CD1c-positive myeloid dendritic cell (primary cell): ENCODE measurements around the gene TRPM7.
"Not testable (repeated sequence)": the region's sequence is repeated elsewhere in the genome, so short reads cannot be mapped to it uniquely, and the experiment has no call there.

Experiments used
- DNase-seq: peaks from one replicate; pipeline ENCODE4 v3.0.0-alpha.2; 2016; ENCODE audit errors: extremely low spot score

Gene TRPM7

DNA sequence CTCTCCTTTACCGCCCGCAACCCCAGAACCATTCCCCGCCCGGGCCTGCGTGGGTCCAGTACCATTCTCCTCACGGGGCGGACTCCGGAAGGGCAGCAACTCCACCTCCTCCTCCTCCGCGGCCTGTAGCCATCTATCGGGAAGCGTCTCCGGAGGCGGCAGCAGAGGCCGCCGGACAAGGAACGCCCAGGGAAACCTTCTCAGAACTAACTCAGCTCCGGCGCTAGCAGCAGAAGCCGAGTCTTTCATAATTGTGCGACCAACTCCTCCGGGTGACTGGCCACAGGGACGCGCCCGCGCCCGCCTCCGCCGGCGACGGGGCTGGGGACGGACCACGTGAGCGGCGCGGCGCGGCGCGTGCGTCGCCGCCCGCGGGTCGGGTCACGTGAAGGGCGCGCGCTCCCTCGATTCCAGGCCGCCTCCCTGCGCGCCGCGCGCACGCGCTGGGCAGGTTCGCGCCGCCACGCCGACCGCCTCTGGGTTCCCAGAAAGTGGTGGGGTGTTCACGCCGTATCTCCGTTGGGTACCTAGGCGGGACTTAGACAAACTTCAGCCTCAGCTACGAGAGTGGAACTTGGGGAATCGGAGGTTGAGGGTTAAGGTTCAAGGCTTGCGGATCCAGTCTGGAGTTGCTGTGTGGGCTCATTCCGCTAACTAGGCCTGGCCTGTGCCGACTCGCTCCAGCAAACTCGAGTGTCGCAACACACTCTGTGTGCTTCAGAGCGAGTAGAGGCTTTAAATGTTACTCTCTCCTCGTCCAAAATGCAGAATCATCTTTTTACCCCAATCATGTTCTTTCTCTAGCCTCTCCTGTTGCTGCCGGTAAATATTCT lies at the start of gene TRPM7:
TSS of gene TRPM7 (minus strand) at position 329 of the 833 bp plus-strand sequence. CDS start at position 65, 264 bp downstream.
- peak; percentile 97 for DNase-seq

DNA sequence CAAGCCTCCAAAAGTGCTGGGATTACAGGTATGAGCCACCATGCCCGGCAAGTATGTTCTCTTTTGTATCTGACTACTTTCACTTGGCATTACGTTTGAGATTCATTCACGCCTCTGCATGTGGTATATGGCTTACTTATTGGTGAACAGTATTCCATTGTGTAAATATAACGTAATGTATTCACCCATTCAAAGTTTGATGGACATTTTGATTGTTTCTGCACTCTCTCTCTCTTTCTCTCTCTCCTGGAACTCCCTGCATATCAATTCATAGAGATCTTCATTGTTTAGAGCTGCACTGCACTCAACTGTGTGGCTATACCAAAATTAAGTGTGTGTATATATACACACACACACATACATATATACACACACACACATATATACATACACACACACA lies 48.6 kb upstream of the TRPM7 start:
- no peak for DNase-seq

- no peak for DNase-seq
Observed at GRCh38 chr15:50726315-50726714, 39.7 kb upstream of the TRPM7 start.

DNA sequence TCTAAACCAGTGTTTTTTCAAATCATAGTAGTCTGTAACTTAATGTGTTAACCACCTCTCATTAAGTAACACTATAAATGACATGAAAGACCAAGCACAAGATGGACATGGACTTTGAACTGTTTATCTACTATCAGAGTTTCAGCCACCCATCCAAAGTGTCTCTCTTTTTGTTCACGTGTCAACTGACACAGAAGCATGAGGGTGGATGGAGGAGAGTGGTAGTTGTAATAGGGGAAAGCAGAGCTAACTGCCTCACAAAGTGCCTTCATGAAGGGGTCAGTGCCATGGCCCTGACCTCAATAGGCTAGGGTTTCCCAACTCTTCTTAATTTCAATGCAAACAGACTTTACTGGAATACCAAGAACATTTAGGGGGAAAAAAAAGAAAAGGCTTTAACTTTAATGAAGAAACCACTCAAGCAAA lies 32.1 kb upstream of the TRPM7 start:
- no peak for DNase-seq

DNA sequence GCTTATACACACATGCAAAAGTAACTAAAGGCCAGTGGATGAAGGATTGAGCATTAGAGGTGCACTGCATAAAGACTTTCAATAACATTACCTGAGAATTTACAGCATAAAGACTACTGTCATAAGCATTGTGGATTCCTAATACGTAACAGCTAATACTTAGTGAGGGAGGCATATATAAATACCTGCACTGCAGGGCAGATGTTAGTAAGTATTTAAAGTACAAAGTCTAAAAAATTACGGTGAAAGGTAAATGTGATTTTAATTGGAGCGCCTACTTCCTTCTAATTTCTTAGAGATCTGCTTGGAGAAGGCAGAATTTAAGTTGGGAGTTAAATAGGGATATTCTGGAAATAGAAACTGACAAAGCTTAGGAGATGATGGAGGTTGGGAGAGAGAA lies 25.4 kb upstream of the TRPM7 start:
- no peak for DNase-seq

GRCh38 chr15:50710585-50710984 lies 24.0 kb upstream of the TRPM7 start:
- DNase-seq: no peak

GRCh38 chr15:50707878-50708427 lies 21.4 kb upstream of the TRPM7 start:
- no peak for DNase-seq

GRCh38 chr15:50702762-50703334 lies 16.3 kb upstream of the TRPM7 start:
- no peak for DNase-seq

- DNase-seq: no peak
Observed at GRCh38 chr15:50698101-50698500, 11.5 kb upstream of the TRPM7 start.

GRCh38 chr15:50697109-50697797 lies 10.7 kb upstream of the TRPM7 start:
- no peak for DNase-seq

- not testable (repeated sequence) for DNase-seq
Observed at GRCh38 chr15:50694634-50695165, 8.1 kb upstream of the TRPM7 start.

- no peak for DNase-seq
Observed at GRCh38 chr15:50687302-50687902, 805 bp upstream of the TRPM7 start.

GRCh38 chr15:50685976-50686468 lies 575 bp downstream of the TRPM7 start:
- DNase-seq: no peak

GRCh38 chr15:50685191-50685975 lies 1.2 kb downstream of the TRPM7 start:
- DNase-seq: no peak

GRCh38 chr15:50681467-50681866 lies 5.1 kb downstream of the TRPM7 start:
- no peak for DNase-seq

DNA sequence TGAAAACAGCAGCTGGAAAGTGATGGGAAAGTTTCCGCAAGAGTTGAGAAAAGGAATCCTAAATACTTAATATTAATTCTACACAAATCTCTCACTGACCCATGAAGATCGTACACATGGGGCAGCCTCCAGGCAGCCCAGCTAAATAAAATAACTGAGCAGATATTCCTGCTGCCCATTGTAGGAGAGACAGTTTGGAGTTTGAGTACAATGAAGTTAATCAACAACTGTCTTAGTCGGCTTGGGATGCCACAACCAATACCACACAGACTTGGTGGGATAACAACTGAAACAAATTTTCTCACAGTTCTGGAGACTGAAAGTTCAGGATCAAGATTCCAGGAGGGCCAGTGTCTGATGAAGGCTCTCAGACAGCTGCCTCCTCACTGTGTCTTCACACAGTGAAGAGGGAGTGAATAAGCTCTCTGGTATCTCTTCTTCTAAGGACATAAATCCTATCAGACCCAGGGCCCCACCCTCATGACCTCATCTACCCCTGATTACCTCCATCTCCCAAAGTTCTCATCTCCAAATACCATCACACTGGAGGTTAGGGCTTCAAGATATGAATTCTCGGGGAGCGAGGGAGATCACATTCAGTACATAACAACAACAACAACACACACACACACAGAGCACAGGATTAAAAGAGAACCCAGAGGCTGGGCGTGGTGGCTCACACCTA lies 9.7 kb downstream of the TRPM7 start:
- no peak for DNase-seq

DNA sequence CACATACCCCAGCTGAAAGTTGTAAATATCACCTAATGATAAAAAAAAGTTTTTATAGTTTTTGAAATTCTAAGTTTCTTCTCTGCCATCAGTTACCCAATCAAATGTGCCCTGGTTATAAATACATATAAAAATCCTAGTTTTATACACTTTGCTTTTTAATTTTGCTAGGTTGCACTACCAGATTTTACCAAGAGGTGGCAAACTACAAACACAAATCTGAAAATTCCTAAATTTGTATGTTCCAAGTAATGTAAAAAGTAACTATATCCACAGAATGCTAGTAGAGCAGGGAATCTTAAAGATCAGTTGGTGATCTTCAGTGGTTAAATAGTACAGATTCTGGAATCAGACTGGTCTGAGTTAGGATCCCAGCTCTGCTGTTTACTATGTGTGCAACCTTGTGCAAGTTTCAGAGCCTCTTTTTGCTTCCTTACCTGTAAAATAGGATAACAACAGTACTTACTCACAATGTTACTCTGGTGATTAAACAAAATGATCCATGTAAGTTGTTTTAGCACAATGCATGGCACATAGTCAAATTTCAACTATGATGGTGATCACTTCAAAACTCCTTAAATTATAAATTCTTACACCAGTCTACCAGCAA lies 11.0 kb downstream of the TRPM7 start:
- peak; percentile 42 for DNase-seq

- DNase-seq: no peak
Observed at GRCh38 chr15:50670115-50670514, 16.5 kb downstream of the TRPM7 start.

GRCh38 chr15:50669611-50670010 lies 17.0 kb downstream of the TRPM7 start:
- no peak for DNase-seq

GRCh38 chr15:50665938-50666337 lies 20.7 kb downstream of the TRPM7 start:
- DNase-seq: no peak
